Measurements from ENCODE around the gene DCTN5.

DNA sequence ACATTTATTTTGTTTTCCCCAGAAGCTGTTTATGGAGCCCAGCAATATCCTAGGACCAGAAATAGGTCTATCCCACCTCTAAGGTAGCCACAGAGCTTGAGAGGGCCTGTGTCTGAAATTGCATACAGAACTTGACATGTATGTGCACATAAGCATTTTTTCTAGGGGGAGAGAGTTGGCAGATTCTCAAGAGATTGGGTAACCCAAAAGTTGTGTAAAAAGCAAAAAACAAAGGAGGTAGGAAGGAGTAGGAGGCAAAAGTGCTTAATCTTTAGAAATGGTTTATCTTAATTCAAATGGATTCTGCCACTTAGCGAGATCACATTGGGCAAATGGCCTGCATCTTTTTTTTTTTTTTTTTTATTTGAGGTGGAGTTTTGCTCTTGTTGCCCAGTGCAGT is 40.9 kb downstream of the DCTN5 start:
- TF ChIP-seq, protein P1, sequence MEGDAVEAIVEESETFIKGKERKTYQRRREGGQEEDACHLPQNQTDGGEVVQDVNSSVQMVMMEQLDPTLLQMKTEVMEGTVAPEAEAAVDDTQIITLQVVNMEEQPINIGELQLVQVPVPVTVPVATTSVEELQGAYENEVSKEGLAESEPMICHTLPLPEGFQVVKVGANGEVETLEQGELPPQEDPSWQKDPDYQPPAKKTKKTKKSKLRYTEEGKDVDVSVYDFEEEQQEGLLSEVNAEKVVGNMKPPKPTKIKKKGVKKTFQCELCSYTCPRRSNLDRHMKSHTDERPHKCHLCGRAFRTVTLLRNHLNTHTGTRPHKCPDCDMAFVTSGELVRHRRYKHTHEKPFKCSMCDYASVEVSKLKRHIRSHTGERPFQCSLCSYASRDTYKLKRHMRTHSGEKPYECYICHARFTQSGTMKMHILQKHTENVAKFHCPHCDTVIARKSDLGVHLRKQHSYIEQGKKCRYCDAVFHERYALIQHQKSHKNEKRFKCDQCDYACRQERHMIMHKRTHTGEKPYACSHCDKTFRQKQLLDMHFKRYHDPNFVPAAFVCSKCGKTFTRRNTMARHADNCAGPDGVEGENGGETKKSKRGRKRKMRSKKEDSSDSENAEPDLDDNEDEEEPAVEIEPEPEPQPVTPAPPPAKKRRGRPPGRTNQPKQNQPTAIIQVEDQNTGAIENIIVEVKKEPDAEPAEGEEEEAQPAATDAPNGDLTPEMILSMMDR (conservative IDR thresholded peaks at IDR 0.05): no peak
- TF ChIP-seq ZFX (IDR thresholded peaks at IDR 0.05): no peak
